ENCODE results near the gene TEPSIN. TPM values are rescaled to one million over a fixed set of nuclear protein-coding genes. Genes with fewer than 3 reads are reported as not detected.

The TEPSIN gene
- total RNA-seq, 4 donors from 2014 or later, result 21.7 to 53.7 (median 28.8) TPM

DNA sequence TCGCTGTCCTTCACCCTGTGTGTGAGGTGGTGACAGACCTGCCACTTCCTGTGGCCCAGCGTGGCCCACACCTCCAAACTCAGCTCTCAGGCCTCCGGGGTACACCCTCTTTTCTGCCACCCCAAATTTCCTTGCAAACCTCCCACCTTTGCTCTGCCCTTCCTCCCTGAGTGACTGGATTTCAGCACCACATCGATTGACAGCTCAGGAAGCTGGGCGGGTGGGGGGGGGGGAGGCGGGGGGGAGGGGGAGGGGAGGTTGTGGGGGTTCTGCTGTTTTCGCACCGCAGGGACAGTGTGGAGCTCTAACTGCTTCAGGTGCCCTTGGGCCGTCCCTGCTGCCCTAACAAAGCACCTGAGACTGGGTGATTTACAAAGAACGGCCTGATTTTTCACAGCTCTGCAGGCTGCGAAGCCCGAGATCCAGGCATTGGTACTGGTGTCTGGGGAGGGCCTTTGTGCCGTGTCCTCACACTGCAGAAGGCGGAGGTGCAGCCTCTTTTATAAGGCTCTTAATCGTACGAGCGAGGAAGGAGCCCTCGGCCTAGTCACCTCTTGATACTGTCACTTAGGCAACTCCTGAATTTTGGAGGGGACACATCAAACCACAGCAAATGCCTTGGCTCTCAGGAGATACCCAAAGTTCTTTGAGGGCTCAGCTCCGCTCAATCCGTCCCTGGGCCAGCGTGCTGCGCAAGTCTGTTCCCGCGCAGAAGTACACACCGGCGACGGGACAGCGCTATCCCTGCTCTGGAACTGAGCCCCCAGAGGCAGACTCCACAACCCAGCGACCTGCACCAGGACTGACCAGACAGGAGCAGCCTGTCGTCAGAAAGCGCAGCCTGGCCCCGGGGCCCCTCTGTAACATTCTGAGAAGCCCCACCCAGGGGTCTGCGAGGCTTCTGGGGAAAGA lies 3.8 kb upstream of the TEPSIN start:
- TF ChIP-seq, protein P1, sequence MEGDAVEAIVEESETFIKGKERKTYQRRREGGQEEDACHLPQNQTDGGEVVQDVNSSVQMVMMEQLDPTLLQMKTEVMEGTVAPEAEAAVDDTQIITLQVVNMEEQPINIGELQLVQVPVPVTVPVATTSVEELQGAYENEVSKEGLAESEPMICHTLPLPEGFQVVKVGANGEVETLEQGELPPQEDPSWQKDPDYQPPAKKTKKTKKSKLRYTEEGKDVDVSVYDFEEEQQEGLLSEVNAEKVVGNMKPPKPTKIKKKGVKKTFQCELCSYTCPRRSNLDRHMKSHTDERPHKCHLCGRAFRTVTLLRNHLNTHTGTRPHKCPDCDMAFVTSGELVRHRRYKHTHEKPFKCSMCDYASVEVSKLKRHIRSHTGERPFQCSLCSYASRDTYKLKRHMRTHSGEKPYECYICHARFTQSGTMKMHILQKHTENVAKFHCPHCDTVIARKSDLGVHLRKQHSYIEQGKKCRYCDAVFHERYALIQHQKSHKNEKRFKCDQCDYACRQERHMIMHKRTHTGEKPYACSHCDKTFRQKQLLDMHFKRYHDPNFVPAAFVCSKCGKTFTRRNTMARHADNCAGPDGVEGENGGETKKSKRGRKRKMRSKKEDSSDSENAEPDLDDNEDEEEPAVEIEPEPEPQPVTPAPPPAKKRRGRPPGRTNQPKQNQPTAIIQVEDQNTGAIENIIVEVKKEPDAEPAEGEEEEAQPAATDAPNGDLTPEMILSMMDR (IDR thresholded peaks at IDR 0.05; ENCODE audit: low read depth), result no peak

DNA sequence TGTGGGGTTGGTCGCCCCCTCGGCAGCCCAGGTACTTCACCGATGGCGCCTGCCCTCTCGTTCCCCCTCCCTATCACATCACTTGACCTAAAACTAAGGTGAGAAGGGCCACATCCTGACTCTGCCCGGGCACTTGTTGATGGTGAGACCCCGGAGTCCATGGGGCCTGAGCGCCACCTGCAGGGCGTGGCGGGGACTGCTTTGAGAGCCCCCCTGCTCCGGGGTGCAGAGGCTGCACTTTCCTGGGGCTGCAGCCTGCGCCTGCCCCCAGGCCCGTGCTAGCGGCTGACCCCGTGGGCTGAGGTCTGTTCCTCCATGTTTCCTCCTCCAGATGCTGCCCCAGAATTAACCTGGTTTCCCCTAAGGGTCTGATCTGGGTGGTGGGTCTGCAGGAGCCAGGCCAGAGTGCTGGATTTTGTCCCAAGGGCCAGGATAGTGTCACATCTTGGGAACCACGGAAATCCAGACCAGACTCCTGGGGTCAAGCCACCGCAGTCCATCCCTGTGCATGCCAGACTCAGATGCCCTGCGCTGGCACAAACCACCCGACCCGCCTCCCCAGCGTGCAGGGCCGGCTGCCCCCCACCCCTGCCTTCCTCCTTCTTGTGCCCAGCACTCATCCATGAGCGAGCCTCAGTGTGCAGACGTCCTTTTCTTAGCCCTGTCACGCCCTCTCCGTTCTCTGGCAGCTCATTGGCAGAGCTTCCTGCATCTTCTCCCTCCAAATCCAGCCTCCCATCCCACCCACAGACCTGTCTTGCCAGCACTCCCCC lies 3.0 kb upstream of the TEPSIN start:
- TF ChIP-seq, protein P1 (IDR thresholded peaks at IDR 0.05; ENCODE audit: low read depth), result no peak

DNA sequence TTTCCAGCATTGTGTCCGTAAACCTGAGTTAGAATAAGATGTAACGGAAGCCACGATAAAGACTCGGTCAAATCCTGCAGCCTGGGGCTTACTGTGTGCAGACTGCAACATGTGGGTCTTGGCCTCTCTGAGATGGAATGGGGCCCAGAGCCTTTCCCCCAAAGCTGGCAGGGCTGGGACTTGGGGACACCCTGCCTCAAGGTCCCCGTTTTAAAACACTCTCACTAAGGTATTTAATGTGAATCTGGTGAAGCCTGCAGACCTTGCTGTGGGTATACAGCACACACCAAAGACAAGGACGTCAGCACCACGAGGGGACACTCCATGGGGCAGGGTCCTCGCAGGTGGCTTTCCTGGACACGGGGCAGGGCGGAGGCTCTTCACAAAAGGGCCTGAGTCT lies 2.3 kb upstream of the TEPSIN start:
- TF ChIP-seq, protein P1 (IDR thresholded peaks at IDR 0.05; ENCODE audit: low read depth), result no peak

DNA sequence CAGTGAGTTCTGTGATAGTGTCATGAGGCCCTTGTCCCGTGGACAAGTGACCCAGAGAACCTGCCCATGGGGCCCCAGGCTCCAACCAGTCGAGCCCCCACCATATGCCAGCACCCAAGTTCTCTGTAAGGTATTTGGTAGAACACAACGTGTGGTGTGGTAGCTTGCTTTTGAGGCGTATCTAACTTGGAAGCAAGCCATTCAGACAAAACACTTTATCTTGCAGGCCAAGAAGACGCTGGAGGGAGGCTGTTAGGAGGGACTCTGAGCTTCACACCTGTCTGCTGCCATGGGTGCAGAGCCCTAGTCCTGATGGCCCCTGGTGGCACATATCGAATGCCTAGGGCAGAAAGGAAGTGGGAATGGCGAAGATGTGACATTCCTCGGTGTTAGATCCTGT lies 1.9 kb upstream of the TEPSIN start:
- TF ChIP-seq, protein P1 (IDR thresholded peaks at IDR 0.05; ENCODE audit: low read depth), result no peak

DNA sequence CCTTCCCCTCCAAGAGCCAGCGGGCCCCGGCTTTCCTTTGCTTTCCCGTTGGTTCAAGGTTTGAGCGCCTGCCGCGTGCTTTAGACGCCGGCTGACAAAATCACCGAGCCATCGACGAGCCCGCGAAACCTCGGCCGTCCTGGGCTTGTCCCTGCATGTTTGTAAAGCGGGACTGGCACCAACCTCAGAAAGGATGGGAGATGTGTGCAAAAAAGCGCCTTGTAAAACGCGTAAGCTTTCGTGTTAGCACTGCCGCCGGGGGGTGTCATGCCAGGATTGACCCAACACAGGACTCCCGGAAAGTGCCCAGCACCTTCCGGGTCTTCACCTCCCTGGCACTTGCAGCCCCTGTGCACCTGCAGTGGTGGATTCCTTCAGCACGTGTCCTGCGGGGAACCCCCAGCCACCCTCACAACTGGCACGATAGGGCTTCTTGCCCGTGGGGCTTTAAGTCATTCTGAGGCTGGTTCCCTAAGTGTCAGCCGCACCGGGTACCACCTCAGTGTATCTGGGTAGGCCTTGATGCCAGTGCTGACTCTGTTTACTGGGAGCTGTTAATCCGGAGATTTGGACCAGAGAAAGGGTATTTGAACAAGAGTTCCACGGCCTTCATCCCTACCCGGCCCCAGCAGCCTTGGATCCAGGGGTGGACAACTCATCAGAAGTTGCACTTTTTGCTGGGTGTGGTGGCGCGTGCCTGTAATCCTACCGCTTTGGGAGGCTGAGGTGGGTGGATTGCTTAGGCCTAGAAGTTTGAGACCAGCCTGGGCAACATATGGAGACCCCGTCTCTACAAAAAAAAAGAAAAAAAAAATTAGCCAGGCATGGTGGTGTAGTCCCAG lies 1.1 kb upstream of the TEPSIN start:
- TF ChIP-seq, protein P1 (IDR thresholded peaks at IDR 0.05; ENCODE audit: low read depth), result no peak

DNA sequence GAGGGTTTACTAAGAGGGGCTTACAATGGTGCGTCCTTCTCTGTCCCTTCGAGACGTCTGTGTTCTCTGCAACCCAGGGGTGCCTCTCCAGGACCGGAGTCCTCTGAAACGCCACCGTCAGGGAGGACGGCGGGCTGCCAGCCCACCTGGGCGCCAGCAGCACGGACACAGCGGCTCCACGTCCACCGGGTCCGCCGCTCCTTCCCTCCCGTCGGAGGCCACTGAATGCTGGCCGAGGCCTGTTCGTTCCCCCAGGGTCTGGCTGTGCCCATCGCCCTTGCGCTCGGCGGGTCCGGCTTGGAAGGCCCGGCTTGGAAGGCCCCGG lies 403 bp downstream of the TEPSIN start:
- TF ChIP-seq, protein P1 (IDR thresholded peaks at IDR 0.05; ENCODE audit: low read depth), result no peak

All from subcutaneous adipose tissue (tissue), 4 donors.